NCI-H1105 (cell line): ENCODE measurements around the gene PLEKHA7.
"Not testable (repeated sequence)": the region's sequence is repeated elsewhere in the genome, so short reads cannot be mapped to it uniquely, and the experiment has no call there.

ENCODE experiments used
- DNase-seq: peaks from one replicate; lab custom pipeline; 2025; lab: John Stamatoyannopoulos, UW

Gene PLEKHA7

DNA sequence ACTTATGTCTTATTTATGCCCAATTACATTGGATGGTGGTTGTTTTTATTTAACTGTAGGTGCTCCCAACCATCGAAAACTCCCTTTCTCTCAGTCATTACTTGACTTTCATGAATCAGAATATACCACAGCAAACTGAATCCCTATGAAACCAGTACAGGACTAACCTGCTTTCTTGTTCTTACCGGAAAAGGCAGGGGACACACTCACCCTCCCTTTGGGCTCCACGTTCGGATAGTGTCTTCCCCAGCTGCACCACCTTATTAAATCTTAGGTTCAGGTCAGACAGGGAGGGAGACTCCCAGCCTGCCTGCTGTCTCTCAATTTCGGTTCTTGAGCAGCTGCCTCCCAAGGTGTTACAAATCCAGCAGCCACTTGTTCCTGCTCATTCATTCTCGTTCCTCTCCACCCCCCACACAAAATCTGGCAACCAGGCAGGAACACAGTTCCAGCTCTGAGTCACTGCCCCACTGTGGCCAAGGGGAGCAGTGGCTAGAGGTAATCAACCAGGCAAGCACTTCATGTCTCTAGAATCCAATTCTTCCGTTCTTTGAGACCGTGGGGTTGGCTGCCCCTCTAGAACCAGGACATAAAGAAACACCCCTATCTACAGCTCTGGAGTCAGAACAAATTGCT, 133.0 kb downstream of the PLEKHA7 start:
- DNase-seq = peak; percentile 12

DNA sequence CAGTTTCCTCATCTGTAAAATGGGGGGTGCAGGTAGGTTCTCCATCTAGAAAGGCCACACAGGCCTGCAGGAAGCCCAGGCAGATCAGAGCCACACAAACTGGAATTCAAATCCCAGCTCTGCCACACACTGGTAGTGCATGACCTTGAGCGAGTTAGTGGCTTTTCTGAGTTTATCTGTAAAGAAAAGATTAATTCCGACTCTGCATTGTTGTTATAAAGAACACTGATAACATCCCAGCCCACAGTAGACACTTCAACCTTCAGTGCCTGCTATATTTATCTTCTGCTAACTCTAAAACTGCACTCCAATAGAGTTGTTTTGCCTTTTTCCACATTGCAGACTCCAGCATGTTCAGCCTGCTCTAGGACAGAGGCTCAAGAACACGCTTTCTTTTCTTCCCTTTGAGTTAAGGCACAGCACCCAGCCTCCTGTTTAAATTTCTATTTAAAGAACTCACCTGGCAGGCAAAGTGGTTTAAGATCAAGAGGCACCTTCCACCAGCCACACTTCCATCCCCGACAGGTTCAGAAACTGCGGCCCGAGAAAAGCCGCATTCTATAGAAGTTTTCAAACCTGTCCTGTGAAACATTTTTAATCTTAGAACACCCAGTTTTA, 133.9 kb downstream of the PLEKHA7 start:
- no peak for DNase-seq

DNA sequence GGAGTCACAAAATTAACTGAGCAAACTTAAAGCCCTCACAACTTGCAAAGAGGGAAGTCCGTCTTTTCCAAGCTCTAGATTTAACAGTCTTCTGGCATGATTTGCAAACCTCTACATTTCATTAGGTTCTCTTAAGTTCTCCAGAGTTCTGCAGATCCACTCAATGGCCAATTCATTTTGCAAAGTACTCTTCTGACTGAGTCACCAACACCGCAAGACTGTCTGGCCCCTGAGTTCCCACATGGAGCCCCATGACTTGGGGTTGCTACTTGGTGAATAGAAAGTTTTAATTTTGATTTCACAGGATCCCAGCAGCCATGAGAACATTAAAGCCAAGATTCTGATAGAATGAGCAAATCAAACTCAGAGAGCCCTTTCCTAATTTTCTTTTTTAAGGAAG, 134.5 kb downstream of the PLEKHA7 start:
- DNase-seq = no peak

DNA sequence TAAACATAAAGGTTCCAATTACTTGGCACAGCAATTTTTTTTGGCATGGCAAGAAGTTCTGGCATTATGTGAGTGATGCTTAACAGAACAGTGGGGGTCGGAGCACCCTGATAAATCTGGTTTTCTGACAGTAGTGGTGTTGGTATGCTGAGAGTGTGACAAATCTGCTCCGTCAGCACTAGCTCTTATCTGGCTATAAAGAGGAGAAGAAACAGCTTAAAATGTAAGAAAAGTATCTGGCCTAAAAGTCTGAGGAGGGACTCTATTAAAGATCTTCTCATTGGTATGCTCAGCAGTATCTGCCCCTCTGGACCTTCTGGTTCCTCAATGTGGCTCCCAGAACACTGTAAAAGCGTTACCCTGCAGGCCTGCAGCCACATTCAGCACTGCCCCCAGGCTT, 137.4 kb downstream of the PLEKHA7 start:
- DNase-seq = no peak

DNA sequence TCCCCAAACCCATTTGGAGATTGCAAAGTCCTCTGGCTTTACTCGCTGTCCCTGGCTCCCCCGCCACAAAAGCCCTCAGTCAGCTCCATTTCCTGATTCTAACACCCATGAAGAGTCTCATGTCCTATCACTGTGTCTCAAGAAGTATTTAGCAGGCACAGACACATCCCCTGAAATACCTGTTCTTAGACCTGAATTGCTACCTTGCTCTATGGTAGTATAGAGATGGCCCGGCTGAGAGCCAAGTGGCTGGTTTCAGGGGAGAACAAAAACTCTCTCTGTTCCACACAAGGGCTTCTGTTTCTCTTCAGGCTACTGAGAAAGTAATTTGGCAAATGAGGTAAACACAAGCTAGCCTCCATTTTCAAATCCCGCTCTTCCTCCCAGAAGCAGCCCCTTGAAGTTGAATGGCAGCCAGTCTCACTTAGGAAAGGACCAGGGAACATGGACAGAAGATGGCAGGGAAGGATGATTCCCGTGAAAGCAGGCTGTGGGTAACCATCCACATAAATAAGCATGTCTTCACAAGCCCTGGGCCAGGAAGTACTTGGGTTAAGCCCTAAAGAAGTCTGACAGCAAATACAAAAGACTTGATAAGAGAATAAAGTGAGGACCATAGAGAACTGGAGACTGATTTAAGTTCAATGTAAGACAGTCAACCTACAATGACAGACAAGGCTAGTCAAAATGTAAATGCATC, 138.0 kb downstream of the PLEKHA7 start:
- no peak for DNase-seq

DNA sequence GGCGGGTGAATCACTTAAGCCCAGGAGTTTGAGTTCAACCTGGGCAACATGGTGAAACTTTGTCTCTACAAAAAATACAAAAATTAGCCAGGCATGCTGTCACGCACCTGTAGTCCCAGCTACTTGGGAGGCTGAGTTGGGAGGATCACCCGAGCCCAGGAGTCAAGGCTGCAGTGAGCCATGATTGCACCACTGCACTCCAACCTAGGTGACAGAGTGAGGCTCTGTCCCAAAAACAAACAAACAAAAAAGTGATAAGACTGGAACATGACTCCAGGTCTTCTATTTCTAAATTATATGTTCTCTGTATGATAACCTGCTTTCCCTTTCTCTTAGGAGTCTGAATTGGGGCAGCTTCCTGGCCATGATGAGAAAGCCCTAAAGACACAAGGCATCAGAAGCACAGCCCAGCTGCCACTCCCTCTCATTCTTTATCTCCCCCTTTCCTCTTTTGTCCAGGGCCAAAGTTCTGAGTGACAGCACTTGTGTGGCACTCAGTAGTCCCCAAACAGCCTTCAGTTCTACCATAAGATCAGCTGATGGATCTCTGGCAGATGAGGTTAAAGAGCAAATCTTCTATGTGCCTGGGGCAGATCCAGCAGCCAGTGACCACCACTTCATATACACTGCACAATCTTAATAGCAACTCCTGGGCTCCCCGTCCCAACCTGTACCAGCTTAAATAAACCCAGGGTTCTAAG, 139.8 kb downstream of the PLEKHA7 start:
- no peak for DNase-seq

DNA sequence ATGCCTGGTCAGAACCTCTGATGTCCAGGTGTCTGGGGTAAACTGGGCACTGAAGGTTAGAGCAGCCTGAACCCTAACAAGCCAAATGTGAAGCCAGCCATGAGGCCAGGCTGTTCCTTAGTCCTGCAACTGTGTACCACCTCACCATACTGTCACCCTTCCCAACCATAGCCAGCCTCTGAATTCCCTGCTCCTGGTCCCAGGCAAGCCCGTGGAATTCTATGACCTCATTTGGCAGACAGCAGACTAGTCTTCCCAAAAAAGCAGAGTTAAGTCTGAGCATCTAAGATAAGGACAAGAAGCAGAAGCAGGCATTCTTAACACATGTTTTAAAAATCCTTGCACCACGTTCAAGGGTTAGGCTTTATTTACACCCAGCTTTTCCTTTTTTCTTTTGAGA, 140.9 kb downstream of the PLEKHA7 start:
- no peak for DNase-seq

DNA sequence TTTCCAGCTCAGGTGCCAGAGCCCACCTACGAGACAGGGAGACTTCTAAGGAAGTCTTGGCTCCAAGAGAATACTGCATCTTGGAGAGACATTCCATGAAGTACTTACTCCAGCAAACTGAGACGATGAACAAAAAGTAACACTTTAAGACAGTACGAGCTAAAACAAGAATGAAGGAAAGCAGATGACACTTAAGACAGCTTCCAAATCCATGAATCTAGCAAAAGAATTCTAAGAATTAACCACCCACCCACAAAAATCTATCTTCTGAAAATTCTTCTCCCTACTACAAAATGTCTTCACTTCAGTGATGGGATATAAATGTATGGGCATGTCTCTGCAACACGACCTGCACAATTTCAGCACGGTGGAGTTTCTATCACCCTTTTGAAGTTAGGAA, 142.8 kb downstream of the PLEKHA7 start:
- DNase-seq = no peak

DNA sequence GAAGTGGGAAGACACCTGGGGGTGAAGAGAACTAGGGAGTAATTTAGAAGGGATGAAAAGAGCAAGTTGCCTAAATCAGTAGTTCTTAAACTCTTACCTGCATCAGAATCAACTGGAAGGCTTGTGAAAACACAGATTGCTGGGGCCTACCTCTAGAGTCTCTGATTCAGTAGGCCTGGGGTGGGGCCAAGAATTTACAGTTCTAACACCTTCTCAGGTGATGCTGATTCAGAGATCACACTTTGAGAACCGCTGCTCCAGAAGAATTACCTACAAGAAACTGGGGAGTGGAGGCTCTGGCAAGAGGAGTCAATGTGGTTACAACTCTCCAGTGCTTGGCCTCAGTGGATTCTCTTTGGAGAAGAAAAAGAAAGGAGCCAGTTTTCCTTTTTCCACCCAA, 147.1 kb downstream of the PLEKHA7 start:
- DNase-seq = no peak

DNA sequence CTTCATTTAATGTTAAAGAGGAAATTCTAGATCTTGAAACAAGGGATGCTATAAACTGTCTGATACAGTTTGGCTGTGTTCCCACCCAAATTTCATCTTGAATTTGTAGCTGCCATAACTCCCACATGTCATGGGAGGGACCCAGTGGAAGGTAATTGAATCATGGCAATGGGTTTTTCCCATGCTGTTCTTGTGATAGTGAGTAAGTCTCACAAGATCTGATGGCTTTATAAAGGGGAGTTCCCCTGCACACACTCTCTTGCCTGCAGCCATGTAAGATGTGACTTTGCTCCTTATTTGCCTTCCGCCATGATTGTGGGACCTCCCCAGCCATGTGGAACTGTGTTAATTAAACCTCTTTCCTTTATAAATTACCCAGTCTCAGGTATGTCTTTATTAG, 149.8 kb downstream of the PLEKHA7 start:
- not testable (repeated sequence) for DNase-seq

DNA sequence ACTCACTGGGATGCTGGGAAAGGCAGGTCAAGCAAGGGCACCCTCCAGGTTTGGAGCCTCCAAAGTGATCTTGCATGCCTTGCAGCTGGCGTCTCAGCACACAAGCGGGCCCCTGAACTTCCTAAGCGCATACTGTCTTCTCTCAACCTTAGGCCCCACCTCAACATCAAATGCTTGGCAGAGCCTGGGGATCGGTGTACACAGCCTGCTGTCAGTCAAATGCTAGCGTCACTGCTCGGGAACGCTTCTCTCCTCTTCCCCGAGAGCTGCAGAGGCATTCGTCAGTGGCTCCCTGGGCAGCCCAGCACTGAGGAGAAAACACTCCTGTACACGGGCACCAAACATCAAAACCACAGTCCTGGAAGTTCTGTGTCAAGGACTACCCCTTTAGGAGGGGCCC, 150.8 kb downstream of the PLEKHA7 start:
- DNase-seq = no peak

DNA sequence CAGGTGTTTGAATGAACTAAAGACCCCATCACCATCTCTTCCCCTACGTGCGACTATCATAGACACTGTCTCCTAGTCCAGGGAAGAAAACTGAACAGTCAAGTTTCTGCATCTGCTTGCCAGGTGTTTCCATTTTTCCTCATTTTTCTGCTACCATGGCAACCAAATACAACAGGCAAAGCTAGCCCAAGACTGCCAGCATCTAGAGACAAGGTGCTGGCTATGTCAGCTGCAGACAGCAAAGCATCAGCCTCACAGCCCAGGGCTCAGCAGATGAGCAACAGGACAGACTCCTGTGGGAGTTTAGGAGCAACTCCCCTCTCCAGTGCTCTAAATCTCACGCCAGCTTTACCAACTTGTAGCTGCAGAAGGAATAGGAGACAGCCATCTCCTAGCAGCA, 151.5 kb downstream of the PLEKHA7 start:
- no peak for DNase-seq

DNA sequence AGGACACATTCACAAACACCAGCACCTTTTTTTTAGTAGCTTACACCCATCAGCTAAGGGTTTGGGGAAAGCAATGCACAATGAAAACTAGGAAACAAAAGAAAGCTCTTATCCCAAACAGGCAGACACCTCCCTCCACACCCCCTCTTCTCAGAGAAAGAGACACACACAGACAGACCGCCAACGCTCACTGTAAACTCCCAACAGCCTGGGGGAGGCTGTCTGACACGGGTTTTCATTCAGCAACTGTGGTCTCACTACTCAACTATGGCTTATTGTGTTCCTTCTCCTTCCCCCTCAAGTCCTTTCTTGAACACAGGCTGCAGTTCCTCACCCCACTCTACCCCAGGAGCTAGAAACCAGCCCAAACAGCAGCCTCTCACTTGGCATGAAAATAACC, 152.4 kb downstream of the PLEKHA7 start:
- DNase-seq = no peak

DNA sequence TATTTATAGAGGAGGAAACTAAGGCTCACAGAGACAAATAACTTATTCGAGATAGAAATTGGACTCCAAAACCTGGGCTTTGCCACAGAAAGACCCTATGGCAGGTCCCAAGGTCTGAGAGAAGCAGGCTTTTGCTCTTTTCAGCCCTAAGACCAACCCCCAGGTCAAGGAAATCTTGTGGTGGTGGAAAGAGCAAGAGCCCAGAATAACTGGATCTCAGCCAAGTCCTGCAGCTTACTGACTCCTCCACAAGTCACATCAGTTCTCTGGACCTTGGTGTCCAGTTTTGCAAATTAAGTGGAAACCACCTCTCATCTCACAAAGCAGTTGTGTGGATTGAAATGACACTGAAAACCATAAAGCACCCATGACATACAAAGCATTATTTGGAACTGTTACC, 153.6 kb downstream of the PLEKHA7 start:
- DNase-seq = no peak

DNA sequence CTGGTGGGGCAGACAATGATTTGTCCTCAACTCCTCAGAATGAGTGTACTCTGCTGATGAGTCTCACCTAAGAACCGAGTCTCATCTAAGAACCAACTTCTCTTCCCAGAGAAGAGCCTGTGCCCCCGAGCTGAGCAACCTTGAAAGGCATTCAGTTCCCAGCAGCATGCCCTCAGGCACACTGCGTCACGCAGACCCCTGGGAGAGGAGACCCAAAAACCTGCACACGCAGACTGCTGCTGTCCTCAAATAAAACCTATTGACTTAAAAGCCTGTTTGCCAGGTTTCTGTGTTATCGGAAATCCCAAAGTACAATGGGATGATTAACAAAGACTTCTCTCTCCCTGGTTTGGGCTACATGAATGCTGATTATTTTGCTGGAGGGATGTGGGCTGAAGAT, 154.6 kb downstream of the PLEKHA7 start:
- DNase-seq = no peak

DNA sequence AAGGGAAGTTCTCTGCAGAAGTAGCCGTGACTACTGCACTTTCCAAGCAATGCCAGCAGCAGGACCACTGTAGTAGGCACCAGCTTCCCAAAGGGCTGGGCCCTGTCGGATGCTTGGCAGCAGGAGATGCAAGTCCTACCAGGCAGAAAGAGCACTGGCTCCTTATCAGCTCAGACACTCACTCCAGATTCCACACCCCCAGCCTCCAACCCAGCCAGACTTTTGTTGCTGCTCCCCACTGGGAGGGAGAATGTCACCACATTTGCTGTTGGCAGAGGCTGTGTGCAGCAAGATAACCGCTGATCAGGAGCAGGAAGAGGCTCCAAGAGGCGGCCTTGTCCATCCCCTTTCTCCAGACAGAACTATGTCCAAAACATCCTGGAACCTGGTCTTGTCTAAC, 157.0 kb downstream of the PLEKHA7 start:
- no peak for DNase-seq

DNA sequence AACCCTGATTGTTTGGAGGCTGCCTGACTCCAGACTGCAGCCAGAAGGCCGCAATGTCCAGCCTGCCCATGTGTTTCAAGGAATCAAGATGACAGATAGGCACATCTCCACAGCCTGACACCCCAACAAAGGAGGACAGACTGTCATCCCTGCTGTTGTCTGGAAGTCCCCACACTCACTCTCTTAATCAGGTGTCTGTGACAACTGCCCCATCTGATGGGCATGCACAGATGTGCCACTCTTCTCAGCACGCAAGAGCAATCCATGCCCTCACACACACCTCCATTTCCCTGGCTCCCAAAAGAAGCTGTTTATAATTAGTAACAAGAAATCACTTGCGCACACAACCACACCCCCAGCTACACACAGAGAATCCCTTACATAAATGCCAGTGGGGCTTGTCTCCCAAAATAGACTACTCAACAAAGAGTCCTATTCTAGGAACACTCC, 158.2 kb downstream of the PLEKHA7 start:
- no peak for DNase-seq

DNA sequence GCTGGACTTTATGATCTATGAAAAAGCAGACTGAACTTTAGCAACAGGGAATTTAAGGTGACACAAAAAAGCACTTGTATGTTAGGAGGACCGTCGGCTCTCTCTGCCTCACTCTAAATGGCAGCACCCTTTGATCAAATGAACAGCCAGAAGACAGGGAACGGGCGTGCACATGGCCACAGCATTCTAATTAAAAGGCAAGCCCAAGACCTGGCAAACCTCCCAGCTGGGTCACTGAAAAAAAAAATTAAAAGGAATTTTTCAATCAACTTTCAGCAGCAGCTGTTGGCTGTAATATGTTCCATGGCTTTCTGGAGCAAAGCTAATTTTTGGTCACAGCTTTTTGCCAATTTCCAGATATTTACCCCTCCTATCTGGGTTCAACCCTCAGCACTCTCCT, 159.2 kb downstream of the PLEKHA7 start:
- DNase-seq = no peak

DNA sequence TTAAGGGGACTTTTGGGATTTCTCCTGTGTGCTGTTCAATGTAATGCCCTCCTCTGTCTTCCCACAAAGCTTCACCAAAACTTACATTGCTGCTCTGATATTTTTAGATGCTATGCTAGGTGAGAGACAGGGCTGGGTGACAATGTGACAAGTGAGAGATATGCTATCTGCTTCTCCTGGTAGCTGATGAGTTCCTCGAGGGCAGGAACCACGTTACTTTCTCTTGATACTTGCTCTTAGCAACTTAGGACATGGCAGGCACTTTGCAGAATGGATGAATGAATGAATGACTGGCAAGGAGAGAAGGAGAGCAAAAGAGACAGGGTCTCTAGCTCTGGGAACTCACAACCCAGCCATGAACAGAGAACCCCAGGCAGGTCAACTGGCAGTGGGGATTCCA, 160.4 kb downstream of the PLEKHA7 start:
- DNase-seq = no peak

DNA sequence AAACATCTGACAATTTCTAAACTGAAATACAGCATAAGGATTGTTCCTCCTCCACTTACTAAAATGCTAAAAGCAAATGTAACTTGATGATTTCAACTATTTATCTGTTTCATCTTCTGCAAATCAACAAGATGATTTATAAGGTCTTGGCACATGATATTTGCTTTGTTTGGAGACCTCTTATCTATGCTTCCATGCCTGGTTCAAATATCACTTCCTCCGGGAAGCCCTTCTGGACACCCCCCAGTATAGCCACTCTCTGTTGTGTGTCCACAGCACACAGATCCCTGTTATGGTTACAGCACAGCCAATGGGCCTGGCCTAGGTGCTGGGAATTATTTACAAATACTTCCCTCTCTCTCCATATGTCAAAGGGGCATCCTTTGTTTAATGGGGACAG, 160.9 kb downstream of the PLEKHA7 start:
- DNase-seq = no peak

DNA sequence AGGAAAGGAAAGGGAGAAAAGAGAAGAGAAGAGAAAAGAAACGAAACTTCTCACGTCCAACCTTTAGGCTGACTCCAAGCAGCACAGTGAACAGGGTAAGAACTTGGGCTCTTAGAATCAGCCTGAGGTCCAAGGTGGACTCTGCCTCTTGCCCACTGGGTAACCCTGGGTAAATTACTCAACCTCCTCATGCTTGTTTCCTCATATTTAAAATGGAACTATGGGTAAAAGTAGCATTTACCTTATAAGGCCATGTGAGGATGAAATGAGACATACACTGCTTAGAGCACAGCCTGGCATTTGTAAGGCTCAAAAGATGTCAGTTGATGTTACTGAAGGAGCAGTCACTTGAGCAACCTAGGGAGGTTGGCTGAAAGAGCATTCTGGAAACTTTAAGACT, 167.9 kb downstream of the PLEKHA7 start:
- DNase-seq = no peak

DNA sequence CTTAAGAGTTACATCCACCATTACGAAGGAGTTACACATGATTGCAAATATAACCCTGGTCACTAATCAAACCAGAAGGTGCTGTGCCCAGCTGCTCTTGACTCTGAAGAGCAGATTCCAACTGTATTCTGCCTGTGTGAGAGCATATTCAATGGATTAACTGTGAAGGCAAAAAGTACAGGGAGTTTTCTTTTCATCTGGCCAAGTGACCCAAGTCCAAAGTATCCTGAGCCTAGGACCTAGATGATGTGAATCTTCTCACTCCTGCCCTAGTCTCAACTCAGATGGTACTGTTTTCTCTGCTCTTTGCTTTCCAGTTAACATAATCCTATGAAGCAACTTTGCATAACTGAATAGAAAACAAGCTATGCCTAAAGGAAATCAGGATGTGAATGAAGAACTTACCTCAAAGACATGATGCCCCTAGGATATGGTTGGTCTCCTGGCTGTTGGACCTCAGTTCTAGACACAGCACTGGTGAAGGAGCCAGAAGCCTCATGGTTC, 169.9 kb downstream of the PLEKHA7 start:
- no peak for DNase-seq

DNA sequence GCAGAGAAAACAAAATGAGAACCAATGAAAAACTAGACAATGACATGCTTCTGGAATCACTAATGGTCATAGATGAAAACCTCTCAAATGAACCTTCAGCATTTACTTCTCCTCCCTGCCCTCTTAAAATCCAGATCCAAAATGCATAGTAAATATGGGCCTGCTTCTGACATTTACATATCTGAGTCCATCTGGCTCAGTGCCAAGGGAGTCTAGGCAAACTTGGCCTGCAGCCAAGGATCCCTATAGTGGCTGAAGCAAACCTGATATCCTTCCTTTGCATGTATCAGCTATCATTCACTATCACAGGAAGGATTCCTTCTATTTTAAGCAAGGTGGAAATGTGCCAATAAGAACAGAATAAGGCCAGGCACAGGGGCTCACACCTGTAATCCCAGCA, 170.9 kb downstream of the PLEKHA7 start:
- DNase-seq = peak; percentile 84
